ENCODE measurements around the gene ZNF497.

The ZNF497 gene

GRCh38 chr19:58367698-58368454, 5.3 kb upstream of the ZNF497 start:
- DNase-seq (ENCODE audit: low read depth): no peak

- no peak for DNase-seq (ENCODE audit: low read depth)
These were observed 4.3 kb upstream of the ZNF497 start for GRCh38 chr19:58366585-58367430.

- DNase-seq (ENCODE audit: low read depth): no peak
These were observed 1.6 kb upstream of the ZNF497 start for GRCh38 chr19:58364146-58364545.

- DNase-seq (ENCODE audit: low read depth): no peak
These were observed 665 bp downstream of the ZNF497 start for GRCh38 chr19:58361900-58362271.

- DNase-seq (ENCODE audit: low read depth): no peak
These were observed 4.9 kb downstream of the ZNF497 start for GRCh38 chr19:58357481-58358145.

- DNase-seq (ENCODE audit: low read depth): peak; percentile 16
These were observed 5.6 kb downstream of the ZNF497 start for GRCh38 chr19:58356766-58357480.

GRCh38 chr19:58355908-58356765, 6.4 kb downstream of the ZNF497 start:
- peak; percentile 21 for DNase-seq (ENCODE audit: low read depth)

- DNase-seq (ENCODE audit: low read depth): no peak
These were observed 7.2 kb downstream of the ZNF497 start for GRCh38 chr19:58355215-58355796.

- DNase-seq (ENCODE audit: low read depth): no peak
These were observed 8.0 kb downstream of the ZNF497 start for GRCh38 chr19:58354478-58355030.

GRCh38 chr19:58353717-58354477, 8.7 kb downstream of the ZNF497 start:
- no peak for DNase-seq (ENCODE audit: low read depth)

GRCh38 chr19:58352760-58353671, 9.5 kb downstream of the ZNF497 start, which contains the start of gene A1BG:
Gene A1BG, minus strand, starts transcription at chr19:58353492. Its CDS starts 55 bp downstream, at chr19:58353437.
- DNase-seq (ENCODE audit: low read depth): no peak

GRCh38 chr19:58351990-58352755, 10.4 kb downstream of the ZNF497 start:
- no peak for DNase-seq (ENCODE audit: low read depth)

GRCh38 chr19:58351558-58351878, 11.0 kb downstream of the ZNF497 start:
- no peak for DNase-seq (ENCODE audit: low read depth)

- no peak for DNase-seq (ENCODE audit: low read depth)
These were observed 11.5 kb downstream of the ZNF497 start for GRCh38 chr19:58350871-58351557.

GRCh38 chr19:58350001-58350861, 12.3 kb downstream of the ZNF497 start:
- peak; percentile 13 for DNase-seq (ENCODE audit: low read depth)

GRCh38 chr19:58349590-58349989, 13.0 kb downstream of the ZNF497 start:
- DNase-seq (ENCODE audit: low read depth): no peak

Measured in amniotic epithelial cell (primary cell).